KG1 (cell line): ENCODE results near the gene TGFB3.
"Not testable (repeated sequence)": the region's sequence is repeated elsewhere in the genome, so short reads cannot be mapped to it uniquely, and the experiment has no call there.

ENCODE experiments used
- DNase-seq: peaks from one replicate; lab custom pipeline; 2025; lab: John Stamatoyannopoulos, UW

Gene TGFB3

DNA sequence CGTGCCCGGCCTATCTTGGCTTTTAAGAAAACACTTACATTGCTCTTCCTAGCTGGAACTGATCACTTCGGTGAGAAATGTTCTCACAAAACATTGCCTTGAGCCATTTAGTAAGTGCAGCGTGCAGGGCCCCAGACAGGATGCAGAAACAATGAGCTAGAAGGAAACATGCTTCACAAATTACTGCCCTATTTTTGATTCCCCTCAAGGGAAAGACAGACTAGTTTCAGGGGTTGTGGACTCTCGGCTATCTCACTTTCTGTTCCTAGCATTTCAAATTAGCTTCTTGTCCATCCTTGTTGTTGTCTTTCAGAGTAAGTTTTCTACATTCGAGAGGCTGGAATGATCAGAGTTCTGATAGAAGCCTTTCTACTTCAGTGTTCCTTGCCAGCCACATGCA is 21.6 kb downstream of the TGFB3 start:
- DNase-seq = no peak

GRCh38 chr14:75959031-75959430 is 22.8 kb downstream of the TGFB3 start:
- no peak for DNase-seq

DNA sequence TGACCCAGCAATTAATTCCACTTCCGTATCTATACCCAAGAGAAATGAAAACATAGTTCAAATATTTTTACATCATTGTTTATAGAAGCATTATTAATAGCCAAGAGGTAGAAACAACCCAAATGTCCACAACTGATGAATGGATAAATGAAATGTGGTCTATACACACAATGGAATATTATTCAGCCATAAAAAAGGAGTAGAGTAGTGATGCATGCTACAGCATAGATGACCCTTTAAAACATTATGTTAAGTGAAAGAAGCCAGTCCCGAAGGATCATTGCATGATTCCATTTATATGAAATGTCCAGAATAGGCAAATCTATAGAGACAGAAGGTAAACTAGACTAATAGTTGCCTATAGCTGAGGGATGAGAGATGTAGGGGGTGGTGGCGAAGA is 29.3 kb downstream of the TGFB3 start:
- DNase-seq = no peak

DNA sequence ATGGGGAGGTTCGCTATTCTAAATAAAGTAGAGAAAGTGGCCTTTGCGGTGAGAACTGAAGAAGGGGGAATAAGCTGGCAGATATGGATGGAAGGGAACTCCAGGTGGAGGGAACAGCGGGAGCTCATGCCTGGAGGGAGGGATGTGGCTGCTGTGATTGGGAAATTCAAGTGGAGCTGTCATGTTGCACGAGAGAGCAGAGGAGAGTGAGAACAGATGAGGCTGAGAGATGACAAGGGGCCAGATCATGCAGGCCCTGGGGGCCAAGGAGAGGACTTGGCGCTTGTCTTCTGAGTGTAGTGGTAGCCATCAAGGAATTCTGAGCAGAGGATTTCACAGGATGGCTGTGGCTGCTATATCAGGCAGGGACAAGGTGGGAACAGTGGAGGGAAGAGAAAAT is 35.0 kb downstream of the TGFB3 start:
- no peak for DNase-seq

DNA sequence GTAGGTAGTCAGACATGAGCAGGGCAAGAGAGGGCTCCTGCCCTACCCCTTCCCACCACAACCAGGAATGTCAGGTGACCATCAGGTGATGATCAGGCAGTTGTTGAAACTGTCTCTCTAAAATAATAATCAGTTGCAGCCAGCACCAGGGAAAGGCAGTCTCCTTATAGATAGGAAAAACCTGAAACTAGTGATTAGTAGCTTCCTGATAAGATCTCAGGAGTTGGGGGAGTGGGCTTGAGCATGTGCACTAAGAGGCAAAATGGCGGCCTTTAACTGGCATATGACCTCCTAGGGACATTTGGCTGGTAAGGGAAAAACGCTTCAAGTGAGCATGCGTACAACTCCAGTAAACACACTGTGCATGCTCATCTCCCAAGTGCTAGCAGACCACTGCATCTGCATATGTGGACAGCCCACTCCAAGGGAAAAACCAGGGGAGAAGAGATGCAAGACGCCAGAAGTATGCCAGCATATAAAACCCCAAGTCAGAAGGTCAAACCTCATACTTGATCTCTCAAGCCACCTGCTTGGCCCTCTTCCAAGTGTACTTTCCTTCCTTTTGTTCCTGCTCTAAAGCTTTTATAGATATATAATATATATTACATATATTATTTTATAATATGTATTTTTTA is 37.1 kb downstream of the TGFB3 start:
- DNase-seq = no peak

DNA sequence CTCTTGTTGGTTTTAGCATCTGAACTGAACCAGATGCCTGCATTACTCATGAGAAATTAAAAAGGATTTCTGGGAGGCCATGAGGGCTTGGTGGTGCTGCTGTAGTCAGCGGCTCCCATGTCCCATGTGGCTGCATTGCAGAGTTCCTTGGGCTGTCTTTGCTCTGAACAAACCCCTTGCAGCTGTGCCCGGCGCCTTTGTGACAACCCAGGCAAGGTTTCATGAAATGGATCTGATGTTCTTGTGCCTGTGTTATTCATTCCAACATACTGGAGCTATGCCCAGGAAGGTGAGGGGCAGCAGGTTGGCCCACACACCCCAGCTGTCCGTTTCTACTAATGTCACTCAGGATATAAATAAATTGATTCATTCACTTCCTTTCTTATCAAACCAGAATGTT is 40.8 kb downstream of the TGFB3 start:
- no peak for DNase-seq

GRCh38 chr14:75939200-75939599 is 42.6 kb downstream of the TGFB3 start:
- no peak for DNase-seq

DNA sequence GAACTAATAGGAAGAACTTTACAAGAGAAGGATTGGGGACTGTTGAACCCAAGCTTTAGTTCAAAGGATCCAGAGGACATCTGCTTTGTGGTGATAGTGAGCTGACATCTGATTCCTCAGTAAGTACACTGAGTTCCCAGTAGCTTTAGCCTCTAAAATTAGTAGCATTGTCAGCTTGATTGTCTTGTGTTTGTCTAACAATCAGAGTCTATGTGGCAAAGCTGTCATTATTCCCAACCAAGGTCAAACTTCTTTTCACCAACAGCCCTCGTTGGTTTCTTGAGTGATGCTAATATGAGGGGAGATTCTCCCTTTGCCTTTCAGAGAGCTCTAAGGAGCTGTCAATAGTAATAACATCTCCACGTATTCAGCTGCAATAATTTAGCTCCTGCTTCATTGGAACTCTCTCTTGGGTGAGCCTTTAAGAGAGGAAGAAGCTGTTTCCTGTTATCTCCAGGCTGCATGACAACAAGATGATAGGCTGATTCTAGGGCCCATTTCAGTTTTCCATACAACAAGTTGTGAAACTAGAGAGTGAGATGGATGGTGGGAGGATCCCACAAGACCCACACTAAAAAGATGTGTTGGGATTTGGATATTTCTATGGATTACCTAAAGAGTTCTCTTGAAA is 46.7 kb downstream of the TGFB3 start:
- DNase-seq = no peak

- DNase-seq = no peak
These were observed 48.0 kb downstream of the TGFB3 start for GRCh38 chr14:75933712-75934296.

GRCh38 chr14:75928690-75929181 is 53.1 kb downstream of the TGFB3 start:
- no peak for DNase-seq

DNA sequence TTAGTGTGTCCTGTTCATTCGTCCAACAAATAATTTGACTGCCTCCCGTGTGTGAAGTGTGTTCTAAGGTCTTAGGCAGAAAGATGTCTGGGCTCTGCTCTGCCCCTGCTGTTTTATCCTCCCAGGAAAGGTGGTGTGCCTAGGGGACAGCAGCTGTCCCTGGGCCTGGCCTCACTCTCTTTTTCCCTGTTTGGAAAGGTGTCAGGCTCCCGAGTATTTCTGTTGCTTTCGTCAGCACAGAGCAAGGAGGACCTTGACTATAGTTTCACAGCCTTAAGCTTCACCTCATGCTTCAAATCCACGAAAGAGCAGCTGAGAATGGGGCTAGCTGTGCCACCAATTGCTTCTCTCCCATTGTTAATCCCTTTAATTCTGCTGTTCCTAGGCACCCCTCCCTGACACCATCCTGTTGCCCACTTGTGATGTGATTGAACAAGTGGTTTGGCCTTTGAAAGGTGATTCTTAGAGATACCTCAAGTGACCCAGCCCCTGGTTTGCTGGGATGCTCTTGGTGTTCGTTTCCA is 54.2 kb downstream of the TGFB3 start:
- no peak for DNase-seq

DNA sequence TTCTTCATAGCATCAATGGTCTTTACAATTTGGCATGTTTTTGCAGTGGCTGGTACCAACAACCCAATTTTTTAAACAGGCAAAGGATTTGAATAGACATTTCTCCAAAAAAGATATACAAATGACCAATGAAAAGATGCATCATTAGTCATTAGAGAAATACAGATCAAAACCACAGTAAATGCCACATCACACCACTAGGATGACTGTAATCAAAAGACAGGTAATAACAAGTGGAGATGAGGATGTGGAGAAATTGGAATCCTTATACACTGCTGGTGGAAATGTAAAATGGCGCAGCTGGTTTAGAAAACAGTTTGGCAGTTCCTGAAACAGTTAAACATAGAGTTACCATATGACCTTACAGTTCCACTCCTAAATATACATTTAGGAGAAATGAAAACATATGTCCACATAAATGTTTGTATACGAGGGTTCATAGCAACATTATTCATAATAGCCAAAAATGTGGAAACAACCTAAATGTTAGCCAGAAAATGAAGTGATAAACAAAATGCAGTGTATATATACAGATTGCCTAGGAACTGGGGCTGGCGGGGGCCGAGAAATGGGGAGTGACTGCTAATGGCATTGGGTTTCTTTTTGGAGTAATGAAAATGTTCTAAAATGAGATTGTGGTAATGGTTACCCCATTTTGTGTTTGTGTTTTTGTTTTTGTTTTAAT is 55.2 kb downstream of the TGFB3 start:
- no peak for DNase-seq

GRCh38 chr14:75925141-75925840 is 56.5 kb downstream of the TGFB3 start:
- DNase-seq = not testable (repeated sequence)

- DNase-seq = not testable (repeated sequence)
These were observed 61.4 kb downstream of the TGFB3 start for GRCh38 chr14:75920421-75920820.

- no peak for DNase-seq
These were observed 63.9 kb downstream of the TGFB3 start for GRCh38 chr14:75917946-75918335.

GRCh38 chr14:75917322-75917945 is 64.4 kb downstream of the TGFB3 start:
- DNase-seq = no peak

DNA sequence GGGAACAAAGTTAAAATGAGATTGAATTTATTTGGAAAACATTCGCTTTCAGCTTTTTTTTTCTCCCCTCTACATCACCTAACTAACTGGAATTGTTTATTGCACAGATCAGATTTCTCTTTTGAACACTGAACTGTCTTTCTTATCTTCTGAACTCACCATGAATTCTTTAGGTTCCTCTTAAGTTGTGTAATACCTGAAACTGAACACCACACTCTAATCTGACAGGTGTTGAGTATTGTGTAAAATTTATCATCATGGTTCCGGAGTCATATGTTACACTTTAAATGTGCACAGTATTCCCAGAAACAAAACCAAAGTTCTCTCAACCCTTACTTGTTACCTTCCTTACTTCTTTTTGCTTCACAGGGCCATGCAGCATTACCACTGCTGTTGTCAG is 66.8 kb downstream of the TGFB3 start:
- no peak for DNase-seq

DNA sequence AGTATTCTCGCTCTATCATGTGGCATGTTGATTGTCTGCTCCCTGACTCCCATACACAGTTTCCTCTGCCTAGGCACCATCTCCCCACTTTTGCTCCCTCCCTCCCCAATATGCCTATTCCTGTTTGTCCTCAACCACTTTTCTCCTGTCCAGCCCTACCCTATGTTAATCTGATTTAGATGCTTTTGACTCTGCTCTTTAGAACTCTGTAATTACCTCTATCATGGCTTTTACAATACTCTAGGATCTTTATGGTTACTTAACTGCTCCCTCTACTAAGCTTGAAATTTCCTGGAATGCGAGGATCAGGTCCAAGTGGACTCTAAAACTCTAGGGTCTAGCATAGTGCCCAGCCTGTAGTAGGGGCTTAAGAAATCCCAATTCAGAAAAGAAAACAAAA is 68.6 kb downstream of the TGFB3 start:
- no peak for DNase-seq

GRCh38 chr14:75911883-75912282 is 69.9 kb downstream of the TGFB3 start:
- DNase-seq = no peak

- no peak for DNase-seq
These were observed 71.7 kb downstream of the TGFB3 start for GRCh38 chr14:75910048-75910447.

GRCh38 chr14:75909630-75910029 is 72.2 kb downstream of the TGFB3 start:
- no peak for DNase-seq
